GM21737 (cell line): ENCODE data around the gene LHX5.
"Not testable (repeated sequence)": the region's sequence is repeated elsewhere in the genome, so short reads cannot be mapped to it uniquely, and the experiment has no call there.

ENCODE experiments used
- ATAC-seq: cut with Tn5 transposase; IDR thresholded peaks from one replicate; pipeline ENCODE4 v1.9.1; 2021; ENCODE audit warnings: mild to moderate bottlenecking, moderate library complexity; ENCODE audit not compliant: unreplicated experiment

The LHX5 gene

DNA sequence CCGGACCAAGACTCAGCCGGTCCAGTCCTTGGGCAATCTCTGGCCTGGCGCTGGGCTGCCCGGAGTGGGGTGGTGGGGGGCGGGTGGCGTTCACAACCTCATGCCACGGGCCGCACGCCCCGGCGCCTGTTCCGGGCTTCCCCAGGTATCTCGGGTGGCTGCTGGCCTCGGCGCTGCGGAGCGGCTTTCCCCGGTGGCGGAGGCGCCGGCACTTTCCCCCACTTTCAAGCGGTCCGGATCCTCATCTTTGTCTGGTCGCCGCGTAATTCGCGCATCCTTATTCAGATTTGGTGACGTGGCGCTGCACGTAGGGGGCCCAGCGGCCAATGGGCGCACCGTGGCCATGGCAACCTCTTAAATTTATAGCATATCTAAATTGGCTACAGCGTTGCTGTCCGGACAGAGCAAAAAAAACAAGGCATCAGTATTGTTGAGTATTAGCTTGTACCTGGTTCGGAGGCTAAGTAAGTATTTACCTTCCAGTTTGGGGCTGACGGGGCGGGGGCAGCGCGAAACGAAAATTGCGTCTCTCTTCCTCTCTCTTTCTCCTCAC is at the start of gene LHX5:
TSS of gene LHX5 (minus strand) at position 253 of the 553 bp plus-strand sequence. CDS start 373 bp downstream, outside the sequence.
- ATAC-seq: no peak

DNA sequence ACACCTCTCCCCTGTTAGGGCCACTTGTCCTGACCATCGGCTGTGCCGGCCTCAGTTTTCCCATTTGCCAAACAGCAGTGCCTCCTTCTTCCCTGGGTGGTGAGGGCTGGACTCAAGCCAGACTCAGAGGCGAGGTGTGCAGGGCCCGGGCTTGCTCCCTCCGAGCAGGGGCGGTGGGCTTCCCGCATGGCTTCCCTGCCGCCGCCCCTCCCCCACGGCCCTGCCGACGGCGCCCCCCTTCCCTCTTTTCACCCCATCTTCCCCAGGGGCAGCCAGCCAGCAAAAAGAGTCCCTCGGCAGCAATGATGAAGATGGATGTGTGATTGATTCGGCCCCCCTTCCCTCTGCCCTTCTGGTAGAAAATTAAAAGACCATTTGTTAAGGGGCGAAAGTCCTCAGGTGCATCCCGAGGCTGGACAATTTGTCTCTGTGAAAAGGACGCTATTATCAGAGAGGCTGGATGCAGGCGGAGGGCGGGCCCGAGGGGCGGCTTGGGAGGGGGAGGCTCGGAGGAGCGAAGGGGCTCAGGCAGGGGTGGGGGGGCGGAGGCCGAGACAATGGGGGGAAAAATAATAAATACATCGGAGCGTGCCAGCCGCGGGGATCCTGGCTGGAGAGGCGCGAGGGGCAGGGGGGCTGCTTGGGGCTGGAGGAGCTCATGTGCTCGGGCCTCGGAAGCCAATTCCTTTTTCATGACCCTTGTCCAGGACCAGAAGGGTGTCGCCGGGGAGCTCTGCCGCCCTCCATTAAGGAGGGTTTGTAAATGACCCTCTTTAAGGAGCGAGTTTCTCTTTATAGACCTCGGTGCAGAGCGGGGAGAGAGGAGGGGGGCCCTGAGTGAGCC is 48.0 kb upstream of the LHX5 start:
- ATAC-seq: no peak

DNA sequence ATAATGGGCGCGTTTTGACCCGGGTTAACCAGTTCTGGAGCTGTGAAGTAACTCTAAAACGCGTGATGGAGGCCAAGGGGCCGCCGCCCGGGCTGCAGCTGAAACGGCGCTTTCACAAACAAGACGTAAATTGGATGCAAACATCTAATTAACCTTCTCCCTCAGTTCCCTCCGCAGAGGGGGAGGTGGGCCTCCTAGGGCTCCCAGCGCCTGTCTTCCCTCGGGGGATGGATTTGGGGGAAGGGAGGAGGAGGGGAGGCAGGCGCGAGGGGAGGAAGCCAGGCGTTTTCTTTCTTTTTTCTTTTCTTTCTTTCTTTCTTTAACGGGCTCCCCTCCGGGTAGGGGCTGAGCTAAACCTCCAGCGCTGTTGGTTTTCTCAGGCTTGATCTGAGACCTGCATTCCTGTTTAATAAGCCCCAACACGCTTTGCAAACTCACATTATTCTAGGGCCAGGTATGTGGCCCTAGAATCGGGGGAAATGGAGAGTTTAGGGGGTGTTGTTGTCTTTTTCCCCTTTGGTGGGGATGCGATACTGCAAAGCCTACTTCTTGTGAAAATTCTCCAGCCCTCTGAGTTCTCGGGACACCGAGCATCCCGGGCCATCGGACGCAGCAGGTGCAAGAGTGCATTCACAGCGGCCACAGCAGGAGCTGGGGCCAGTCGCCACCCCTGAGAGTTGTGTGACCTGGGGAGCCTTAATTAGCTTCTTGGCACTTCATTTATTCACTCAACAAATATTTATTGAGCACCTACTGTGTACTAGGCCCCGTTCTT is 43.6 kb upstream of the LHX5 start:
- no peak for ATAC-seq

DNA sequence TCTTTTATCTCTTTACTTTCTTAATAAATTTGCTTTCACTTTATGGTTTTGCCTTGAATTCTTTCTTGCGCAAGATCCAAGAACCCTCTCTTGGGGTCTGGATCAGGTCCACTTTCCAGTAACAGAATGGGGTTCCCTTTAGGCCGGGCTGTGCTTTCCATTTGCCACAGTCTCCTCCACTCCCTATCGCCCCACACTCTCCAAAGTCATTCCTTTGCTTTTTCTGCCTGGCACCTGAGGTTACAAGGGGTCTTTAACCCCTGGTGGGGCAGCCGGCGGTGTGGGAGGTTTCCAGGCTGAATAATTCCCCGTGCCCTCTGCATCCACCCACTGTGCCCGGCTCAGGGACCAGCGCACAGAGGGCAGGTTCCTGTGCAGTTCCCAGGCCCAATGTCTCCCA is 42.9 kb upstream of the LHX5 start:
- ATAC-seq: no peak

DNA sequence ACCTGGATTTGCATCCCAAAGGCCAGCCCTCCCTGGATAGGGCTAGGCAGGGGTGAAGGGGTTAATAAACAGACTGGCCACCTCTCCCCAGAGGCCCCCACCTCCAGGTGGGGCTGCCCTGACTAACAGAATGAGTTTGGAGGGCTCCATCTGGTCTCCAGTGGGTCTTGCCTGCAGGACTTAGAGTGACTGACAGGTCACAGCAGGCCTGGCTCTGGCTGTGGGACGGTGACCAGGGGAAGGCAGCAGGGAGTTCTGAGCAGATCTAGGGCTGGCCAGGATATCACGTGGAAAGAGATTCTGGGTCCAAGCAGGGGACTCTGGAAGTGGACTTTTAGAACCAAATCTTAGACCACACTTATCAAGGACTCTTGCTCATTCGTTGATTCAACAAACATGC is 40.9 kb upstream of the LHX5 start:
- ATAC-seq: no peak

DNA sequence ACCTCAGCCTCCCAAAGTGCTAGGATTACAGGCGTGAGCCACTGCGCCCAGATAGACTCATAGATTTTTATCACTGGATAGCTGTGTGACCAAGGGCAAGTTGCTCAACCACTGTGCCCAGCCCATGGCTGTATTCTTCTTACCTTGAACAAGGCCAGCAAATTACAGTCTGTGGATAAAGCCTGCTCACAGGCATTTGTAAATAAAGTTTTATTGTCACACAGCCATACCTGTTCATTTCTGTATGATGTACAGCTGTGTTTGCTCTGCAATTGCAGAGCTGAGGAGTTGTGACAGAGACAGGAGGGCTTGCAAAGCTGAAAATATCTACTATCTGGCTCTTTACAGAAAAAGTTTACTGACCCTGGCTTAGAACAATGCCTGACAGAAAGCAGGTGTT is 35.2 kb upstream of the LHX5 start:
- ATAC-seq: no peak

DNA sequence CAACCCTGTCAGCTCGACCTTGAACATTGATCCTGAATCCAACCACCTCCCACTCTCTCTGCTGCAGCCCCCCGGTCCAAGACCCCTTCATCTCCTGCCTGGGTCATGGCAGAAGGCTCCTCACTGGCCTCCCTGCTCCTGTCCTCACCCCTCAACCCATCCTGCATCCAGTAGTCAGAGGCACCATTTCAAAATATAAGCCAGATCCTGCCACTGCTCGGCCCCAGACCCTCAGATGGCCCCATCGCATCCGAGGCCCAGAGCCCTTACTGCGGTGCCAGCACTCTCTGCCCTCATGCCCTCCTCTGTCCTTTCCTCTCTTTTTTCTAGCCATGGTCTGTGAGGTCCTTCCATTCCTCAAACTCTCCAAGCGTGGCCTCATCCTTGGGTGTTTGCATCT is 34.3 kb upstream of the LHX5 start:
- no peak for ATAC-seq

DNA sequence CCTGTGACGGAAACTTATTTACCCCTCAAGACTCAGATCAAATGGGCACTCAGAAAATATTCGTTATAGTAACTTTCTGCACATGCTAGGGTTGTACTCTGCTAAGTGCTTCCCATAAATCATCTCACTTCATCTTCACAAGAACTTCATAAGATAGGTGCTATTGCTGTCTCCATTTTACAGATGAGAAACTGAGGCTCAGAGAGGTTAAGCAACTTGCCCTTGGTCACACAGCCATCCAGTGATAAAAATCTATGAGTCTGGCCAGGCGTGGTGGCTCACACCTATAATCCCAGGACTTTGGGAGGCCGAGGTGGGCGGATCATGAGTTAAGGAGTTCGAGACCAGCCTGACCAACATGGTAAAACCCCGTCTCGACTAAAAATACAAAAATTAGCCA is 33.2 kb upstream of the LHX5 start:
- no peak for ATAC-seq

DNA sequence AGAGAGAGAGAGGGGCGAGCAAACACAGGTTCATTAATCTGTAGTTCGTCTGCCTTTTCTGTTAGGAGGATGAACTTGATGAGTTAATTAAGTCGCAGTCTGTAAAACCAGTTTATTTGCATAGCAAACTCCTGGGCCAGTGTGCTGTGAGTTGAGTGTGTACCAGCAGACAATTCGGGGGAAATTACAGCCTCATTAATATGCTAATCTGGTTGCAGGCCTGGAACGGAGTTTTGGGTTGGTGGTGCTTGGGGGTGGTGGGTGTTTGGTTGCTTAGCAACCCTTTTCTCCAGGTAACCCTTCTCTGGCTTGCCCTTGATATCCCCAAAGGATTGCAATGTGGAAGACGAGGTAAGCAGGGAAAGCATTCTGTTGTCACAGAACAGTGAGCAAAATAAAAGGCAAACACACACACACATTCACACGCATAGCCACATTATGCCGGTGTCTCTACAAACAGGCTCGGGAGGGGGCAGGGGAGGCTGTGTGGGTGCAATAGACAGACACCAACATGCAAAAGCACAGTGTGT is 29.2 kb upstream of the LHX5 start:
- ATAC-seq: no peak

DNA sequence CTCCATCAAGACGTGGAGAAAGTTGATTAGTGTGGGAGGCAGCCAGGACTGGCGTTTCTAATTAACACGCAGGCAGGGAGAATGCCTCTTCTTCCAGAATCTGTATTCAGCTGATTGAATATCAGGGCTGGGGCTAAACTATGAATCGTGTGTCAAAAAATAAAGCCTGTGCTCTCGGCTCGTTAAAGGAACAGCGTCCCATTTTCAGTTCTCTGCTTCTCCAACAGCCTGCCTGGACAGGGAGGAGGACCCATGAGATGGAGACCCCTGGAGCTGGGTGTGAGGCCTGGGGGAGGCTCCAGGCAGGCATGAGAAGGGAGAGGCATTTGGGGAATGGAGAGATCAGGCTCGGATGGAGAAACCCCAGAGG is 28.6 kb upstream of the LHX5 start:
- ATAC-seq: no peak

DNA sequence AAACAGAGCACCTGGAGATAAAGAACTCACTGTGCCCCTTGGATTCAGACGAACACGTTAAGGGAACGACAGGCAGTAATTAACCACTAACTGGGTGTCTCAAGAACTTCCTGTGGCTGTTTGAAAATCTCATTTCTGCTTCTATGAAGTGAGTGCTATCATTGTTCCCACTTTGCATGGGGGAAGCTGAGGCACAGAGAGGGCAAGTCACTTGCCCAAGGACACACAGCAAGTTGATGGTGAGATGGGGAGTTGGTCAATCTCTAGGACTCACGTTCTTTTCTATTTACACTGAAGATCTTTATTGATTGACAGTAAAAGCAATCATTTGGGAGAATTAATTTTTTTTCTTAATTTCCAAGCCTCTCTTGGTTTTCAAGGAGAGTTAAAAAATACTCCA is 26.8 kb upstream of the LHX5 start:
- no peak for ATAC-seq

DNA sequence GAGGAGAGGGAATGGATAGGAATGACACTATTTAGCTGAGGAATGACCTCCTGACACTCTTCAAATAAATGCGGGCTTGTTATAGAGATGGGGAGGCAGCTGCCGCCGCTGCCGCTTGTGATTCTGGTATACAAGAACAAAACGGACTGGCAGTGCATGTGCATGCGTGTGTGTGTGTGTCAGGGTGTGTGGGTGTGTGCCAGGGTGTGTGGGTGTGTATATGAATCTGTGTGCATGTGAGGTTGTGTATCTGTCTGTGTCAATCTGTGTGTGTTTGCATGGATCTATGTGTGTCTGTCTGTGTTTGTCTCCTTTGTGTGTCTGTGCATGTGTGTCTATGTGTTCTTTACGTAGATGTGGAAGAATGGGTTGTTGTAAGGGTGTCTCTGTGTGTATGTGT is 26.0 kb upstream of the LHX5 start:
- ATAC-seq: no peak

DNA sequence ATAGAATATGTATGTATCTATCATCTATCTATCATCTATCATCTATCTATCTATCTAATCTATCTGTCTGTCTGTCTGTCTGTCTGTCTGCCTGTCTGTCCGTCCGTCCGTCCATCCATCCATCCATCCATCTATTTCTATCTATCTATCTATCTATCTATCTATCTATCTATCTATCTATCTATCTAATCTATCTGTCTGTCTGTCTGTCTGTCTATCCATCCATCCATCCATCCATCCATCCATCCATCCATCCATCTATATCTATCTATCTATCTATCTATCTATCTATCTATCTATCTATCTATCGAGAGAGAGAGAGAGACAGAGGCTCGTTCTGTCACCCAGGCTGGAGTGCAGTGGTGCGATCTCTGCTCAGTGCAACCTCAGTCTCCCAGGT is 24.3 kb upstream of the LHX5 start:
- not testable (repeated sequence) for ATAC-seq

DNA sequence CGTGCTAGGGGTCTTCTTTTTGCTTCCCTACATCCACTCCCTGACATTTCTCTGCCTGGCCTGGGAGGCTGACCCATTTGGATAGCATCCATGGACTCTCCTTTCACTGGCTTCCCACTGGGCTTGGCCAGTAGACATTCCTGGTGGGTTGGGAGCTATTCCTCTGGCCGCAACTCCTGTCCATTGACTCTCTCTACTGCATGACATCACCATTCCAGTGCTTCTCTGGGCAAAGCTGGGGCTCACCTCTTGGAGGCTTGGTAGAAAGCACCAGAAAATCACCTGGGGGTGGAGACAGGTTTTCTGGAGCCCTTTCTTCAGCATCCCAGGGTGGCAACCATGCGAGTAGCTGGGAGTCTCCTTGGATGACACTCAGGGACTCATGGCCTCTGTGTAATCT is 16.7 kb upstream of the LHX5 start:
- ATAC-seq: no peak

DNA sequence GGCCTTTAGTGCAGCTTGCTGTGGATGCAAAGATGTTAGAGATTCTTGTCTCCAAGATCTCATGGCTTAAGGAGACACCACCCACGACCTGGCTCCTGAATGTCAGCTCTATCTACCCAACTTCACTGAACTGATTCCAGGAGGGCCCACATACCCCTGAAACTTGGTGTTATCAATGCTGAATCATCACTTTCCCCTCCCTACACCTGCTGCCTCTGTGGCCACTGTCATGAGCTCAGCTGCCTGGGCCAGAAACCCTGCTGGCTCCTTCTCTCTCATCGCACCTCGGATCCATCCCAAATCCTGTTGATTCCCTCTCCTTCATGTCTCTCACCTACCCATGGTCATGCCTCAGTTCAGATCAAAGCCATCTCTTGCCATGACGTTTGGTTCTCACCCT is 15.1 kb upstream of the LHX5 start:
- no peak for ATAC-seq

DNA sequence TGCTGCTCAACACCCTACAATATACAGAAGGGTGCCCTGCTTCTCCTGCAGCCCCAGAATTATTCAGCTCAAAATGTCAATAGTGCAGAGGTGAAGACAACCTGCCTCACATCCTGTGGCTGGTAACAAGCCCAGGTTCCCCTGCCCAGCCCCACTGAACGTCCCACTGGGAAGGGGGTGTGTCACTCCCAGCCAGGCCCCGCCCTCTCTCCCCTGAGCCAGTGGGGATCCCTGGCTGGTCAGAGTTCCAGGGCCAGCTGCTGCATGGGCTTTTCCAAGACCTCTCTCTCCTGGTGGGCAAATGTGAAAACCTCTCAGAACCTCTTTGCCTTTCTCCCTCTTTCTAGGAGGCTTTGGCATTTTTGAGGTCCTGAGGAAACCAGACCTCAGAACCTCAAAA is 13.7 kb upstream of the LHX5 start:
- ATAC-seq: no peak

DNA sequence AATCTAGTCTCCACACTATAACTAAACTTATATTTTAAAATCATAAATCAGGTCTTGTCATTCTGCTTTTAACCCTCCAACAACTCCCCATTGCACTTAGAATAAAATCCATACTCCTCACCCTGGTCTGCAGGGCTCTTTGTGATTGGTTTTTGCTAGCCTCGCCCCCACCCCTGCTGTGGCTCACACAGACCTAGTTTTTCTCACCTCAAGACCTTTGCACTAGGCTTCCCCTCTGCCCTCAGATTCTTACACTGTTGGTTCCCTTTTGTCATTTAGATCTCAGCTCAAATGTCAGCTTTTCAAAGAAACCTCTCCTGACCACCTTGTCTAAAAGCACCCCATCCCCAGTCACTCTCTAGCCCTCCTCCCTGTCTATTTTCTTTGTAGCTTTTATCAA is 10.7 kb upstream of the LHX5 start:
- ATAC-seq: no peak

DNA sequence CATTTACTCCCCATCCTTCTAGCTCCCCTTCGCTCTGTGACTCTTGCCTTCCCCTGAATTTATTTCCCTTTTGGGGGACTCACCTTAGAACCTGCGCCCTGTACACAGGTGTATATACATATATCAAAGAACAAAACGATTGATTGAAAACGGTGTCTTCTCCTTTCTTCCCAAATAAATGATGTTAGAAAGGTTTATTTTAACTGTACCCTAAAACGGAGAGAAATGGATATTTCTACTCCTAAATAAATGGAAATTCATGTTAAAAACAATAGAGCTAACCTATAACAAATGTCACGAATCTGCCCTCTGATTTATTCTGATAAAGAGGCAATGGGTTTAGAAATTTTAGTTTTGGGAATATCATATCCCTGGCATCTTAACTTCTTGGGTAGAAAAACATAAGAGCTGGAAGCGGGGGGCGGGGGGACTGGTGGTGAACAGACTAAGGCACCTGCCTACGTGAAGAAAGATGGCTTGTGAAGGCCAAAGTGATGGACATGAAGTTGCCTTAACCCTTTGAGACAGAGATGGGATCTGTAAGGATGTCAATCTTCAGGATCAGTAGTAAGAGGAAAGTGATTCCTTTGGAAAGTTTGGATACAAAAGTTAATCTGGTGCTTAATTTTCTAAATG is 8.8 kb upstream of the LHX5 start:
- ATAC-seq: no peak

DNA sequence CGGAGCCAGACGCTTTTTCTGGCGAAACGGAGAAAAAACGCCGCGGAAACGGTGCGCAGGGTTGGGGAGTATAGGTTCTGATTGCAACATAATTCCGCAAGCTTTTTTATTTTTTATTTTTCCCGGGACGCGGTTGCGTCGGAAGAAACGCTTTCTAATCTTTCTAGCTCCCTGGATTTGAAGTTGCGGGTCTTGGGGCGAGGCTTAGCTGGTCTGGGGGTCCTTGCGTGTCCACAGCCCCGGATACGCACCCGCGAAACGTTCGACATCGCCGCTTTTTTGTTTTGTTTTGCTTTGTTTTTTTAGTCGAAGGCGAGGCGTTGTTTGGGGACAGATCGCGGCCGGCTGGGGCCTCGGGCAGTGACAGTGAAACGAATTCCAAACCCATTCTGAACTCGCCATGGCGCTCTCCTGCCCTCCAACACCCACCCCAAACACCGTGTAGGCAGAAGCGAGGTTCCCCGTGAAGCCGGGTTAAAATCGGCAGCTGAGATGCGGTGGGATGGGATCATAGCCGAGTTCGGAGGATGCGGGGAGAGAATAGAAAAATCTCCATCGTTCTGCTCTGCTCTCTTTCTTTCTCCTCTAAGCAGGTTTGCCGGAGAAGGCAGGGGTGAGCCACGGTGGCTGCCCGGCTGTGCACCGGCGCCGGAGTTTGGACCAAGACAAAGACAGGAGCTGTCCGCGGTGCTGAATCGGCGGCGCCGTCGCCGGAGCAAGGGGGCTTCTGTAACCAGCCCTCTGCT is 8.1 kb upstream of the LHX5 start:
- ATAC-seq: no peak

DNA sequence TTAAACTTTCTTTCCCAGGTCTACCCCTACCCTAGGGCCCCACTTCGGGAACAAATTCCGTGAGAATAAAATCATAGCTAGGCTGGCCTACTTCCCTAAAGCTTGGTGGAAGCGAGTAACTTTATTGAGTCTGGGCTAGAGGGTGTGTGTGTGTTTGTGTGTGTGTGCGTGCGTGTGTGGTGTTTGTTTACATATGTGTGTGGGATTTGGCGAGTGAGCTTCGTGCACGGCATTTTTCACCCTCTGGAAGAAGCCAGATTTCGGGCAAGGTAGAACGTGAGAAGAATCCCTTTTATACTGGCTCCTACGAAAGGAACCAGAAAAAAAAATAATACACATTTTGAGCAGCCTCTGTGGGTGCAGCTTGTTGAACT is 7.5 kb upstream of the LHX5 start:
- no peak for ATAC-seq
